MCF 10A (cell line): ENCODE data around the gene BRDT. TPM values are rescaled to one million over a fixed set of nuclear protein-coding genes. Genes with fewer than 3 reads are reported as not detected.

Source experiments
- BruUV-seq: library from RNA; stranded (reverse); fragments of 400-500 nt; replicated peaks from 2 replicates; lab custom pipeline; 2021; lab: Mats Ljungman, UMichigan
- CTCF ChIA-PET: fragments of 300-600 bp; sonication (Branson Sonifier 250); formaldehyde crosslinking; extraction: SDS; loops from one replicate; lab custom pipeline; 2021; ENCODE audit warnings: antibody characterized with exemption, inconsistent platforms; lab: Yijun Ruan, JAX
- POLR2A ChIA-PET: fragments of 300-600, 350-650 bp; sonication (Branson Sonifier 250); formaldehyde crosslinking; extraction: SDS; loops from one replicate; lab custom pipeline; 2020; ENCODE audit warnings: antibody characterized with exemption, inconsistent platforms; lab: Yijun Ruan, JAX
- DNase-seq: peaks from one replicate; pipeline ENCODE4 v3.0.0-alpha.2; 2018; ENCODE audit not compliant: unreplicated experiment
- H3K27ac Mint-ChIP-seq: one replicate; pipeline ENCODE4 v1.8.0; 2022; ENCODE audit warnings: mild to moderate bottlenecking, low read depth, mixed read lengths; ENCODE audit not compliant: unreplicated experiment
- H3K27me3 Mint-ChIP-seq: one replicate; pipeline ENCODE4 v1.8.0; 2022; ENCODE audit warnings: mixed read lengths; ENCODE audit not compliant: insufficient read depth, unreplicated experiment
- H3K36me3 Mint-ChIP-seq: one replicate; pipeline ENCODE4 v1.8.0; 2022; ENCODE audit warnings: mild to moderate bottlenecking, moderate library complexity, mixed read lengths; ENCODE audit not compliant: insufficient read depth, unreplicated experiment
- H3K4me1 Mint-ChIP-seq: one replicate; pipeline ENCODE4 v1.8.0; 2022; ENCODE audit warnings: mixed read lengths; ENCODE audit not compliant: insufficient read depth, unreplicated experiment
- H3K4me3 Mint-ChIP-seq: one replicate; pipeline ENCODE4 v1.8.0; 2022; ENCODE audit warnings: mild to moderate bottlenecking, moderate library complexity, mixed read lengths; ENCODE audit not compliant: unreplicated experiment
- H3K9me3 Mint-ChIP-seq: one replicate; pipeline ENCODE4 v1.8.0; 2022; ENCODE audit warnings: mixed read lengths; ENCODE audit not compliant: unreplicated experiment
- CTCF ChIP-seq: fragments of 200-600 bp; IDR thresholded peaks from one replicate; pipeline ENCODE4 v1.8.0; 2022; ENCODE audit warnings: antibody characterized with exemption, mild to moderate bottlenecking; ENCODE audit not compliant: unreplicated experiment
- intact Hi-C: fragments of 100-400 bp; cut with micrococcal nuclease; formaldehyde crosslinking; loops from 2 replicates; pipeline ENCODE4 v1.14.1; 2022
- total RNA-seq: library from RNA; stranded (reverse); gene quantifications from 2 replicates; pipeline ENCODE4 v1.2.3, GENCODE V29; 2022

The BRDT gene
- total RNA-seq, 1 experiment from 2014 or later = not detected

GRCh38 chr1:91979383-91979782 lies 30.2 kb downstream of the BRDT start:
- no peak for TF ChIP-seq CTCF
- no peak overlapping the region for H3K27ac Mint-ChIP-seq
- H3K9me3 Mint-ChIP-seq = no peaks in the 10 kb centered on the region
- H3K4me1 Mint-ChIP-seq = peaks cover 7% of the 10 kb centered on the region
- ChIA-PET POLR2A (interaction anchor here (0.6 to 2.0 kb wide), 3 partner anchors 11 to 463 kb away, joined by 3 to 7 read pairs (median 3); no protein-coding TSS in a partner anchor), CTCF (interaction anchor here (0.6 to 1.4 kb wide), 5 partner anchors 13 to 773 kb away, joined by 3 to 5 read pairs (median 3); no protein-coding TSS in a partner anchor)
- no peaks in the 10 kb centered on the region for H3K36me3 Mint-ChIP-seq
- no peaks in the 10 kb centered on the region for H3K27me3 Mint-ChIP-seq
- intact Hi-C loops = no loop called here
- DNase-seq = no peak
- BruUV-seq = no TSS peak
- no peak overlapping the region for H3K4me3 Mint-ChIP-seq

- H3K36me3 Mint-ChIP-seq = no peaks in the 10 kb centered on the region
- H3K4me3 Mint-ChIP-seq = no peak overlapping the region
- DNase-seq = no peak
- ChIA-PET POLR2A (interaction anchor here (2.0 kb wide), 1 partner anchor 10 kb away, joined by 7 read pairs; no protein-coding TSS in a partner anchor), CTCF (interaction anchor here (0.7 kb wide), 1 partner anchor 815 kb away, joined by 3 read pairs; no protein-coding TSS in a partner anchor)
- no peaks in the 10 kb centered on the region for H3K27me3 Mint-ChIP-seq
- no peak for TF ChIP-seq CTCF
- no TSS peak for BruUV-seq
- intact Hi-C loops = no loop called here
- H3K27ac Mint-ChIP-seq = no peak overlapping the region
- no peaks in the 10 kb centered on the region for H3K9me3 Mint-ChIP-seq
- H3K4me1 Mint-ChIP-seq = peaks cover 7% of the 10 kb centered on the region
Measured at GRCh38 chr1:91980663-91981062, 31.5 kb downstream of the BRDT start.

- no peak for DNase-seq
- H3K27me3 Mint-ChIP-seq = no peaks in the 10 kb centered on the region
- no peak for TF ChIP-seq CTCF
- no peak overlapping the region for H3K27ac Mint-ChIP-seq
- intact Hi-C loops = no loop called here
- BruUV-seq = no TSS peak
- CTCF ChIA-PET = no interaction called here
- no peaks in the 10 kb centered on the region for H3K36me3 Mint-ChIP-seq
- no peak overlapping the region for H3K4me3 Mint-ChIP-seq
- H3K9me3 Mint-ChIP-seq = no peaks in the 10 kb centered on the region
- H3K4me1 Mint-ChIP-seq = peaks cover 7% of the 10 kb centered on the region
- POLR2A ChIA-PET = no interaction called here
Measured at GRCh38 chr1:91981996-91982609, 32.9 kb downstream of the BRDT start.

- no peak for TF ChIP-seq CTCF
- H3K27me3 Mint-ChIP-seq = no peaks in the 10 kb centered on the region
- DNase-seq = no peak
- POLR2A ChIA-PET = interaction anchor here (0.6 to 1.0 kb wide), 3 partner anchors 12 to 298 kb away, joined by 3 to 4 read pairs (median 3); no protein-coding TSS in a partner anchor
- no TSS peak for BruUV-seq
- no peaks in the 10 kb centered on the region for H3K36me3 Mint-ChIP-seq
- H3K9me3 Mint-ChIP-seq = no peaks in the 10 kb centered on the region
- intact Hi-C loops = no loop called here
- H3K27ac Mint-ChIP-seq = no peak overlapping the region
- H3K4me3 Mint-ChIP-seq = no peak overlapping the region
- no peaks in the 10 kb centered on the region for H3K4me1 Mint-ChIP-seq
- CTCF ChIA-PET = interaction anchor here (0.5 to 1.8 kb wide), 6 partner anchors 14 to 863 kb away, joined by 3 to 5 read pairs (median 3); no protein-coding TSS in a partner anchor
Measured at GRCh38 chr1:91993256-91993655, 44.1 kb downstream of the BRDT start.
